GM19025 (cell line): ENCODE results near the gene DCHS1.

Experiments used
- ATAC-seq: cut with Tn5 transposase; IDR thresholded peaks from one replicate; pipeline ENCODE4 v1.9.1; 2021; ENCODE audit warnings: mild to moderate bottlenecking, low read depth, moderate library complexity; ENCODE audit not compliant: unreplicated experiment

The DCHS1 gene

DNA sequence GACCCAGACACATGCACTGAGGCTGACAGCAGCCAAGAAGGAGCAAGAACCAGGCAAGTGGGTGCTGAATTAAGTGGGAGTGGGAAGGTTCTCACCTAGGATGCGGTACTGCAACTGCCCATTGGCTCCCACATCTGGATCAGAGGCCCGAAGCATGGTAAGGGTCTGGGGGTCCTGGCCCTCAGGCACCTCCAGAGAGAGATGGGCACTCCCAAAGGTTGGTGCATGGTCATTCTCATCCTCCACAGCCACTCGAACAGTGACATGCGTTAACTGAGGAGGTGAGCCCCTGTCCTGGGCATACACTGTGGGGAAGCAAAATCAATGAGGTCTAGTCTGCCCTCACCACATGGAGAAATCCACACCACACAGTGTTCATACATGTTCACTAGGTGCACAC lies 27.1 kb downstream of the DCHS1 start:
- ATAC-seq: no peak

DNA sequence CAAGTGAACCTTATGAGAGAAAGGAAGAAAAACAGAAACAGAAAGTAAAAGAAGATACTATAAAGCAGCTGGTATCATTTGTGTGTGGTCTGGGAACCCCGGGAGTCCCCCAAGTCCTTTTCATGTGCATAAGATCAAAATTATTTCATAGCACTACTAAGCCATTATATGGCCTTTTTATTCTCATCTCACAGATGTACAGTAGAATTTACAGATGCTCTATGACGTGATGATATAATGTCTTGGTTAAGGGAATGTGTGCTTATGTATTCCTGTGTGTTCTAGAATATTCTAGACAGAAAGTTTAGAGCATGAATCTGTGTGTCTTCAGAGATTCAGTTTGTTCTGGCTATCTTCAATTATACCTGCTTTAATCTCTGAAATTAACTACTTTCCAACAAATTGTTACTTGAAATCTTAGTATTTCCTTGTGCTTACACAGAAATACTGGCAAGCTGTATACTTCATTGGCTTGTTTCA lies 27.8 kb downstream of the DCHS1 start:
- ATAC-seq: peak; percentile 80

DNA sequence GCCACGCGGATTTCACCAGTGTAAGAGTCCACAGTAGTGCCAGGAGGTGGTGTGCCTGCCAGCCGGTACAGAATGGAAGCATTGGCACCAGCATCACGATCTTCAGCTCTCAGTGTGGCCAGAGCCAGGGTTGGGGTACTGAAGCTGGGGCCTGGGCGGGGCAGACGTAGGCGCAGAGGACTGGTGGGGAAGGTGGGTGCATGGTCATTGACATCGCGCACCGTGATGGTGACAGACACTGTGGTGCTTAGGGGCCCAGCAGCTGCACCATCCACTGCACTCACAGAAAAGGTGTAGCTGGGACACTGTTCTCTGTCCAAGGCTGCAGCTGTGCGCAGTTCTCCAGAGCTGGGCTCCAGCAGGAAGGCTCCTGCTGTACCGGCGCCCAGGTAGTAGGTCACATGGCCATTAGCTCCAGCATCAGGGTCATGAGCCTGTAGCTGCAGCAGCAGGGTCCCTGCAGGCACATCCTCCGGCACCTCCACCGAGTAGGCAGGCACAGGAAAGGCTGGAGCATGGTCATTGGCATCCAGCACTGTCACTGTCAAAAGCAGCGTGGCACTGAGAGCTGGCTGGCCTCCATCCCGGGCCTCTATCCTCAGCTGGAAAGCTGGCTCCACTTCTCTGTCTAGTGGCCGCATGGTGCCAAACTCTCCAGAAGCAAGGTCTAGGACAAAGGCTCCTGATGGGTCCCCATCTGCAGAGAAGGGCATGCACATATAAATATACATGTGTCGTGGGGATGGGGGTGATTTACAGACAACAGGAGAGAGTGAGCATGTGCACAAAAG lies 28.4 kb downstream of the DCHS1 start:
- peak; percentile 9 for ATAC-seq

- ATAC-seq: no peak
Measured at GRCh38 chr11:6625832-6626420, 29.7 kb downstream of the DCHS1 start.

- no peak for ATAC-seq
Measured at GRCh38 chr11:6625156-6625831, 30.3 kb downstream of the DCHS1 start.

DNA sequence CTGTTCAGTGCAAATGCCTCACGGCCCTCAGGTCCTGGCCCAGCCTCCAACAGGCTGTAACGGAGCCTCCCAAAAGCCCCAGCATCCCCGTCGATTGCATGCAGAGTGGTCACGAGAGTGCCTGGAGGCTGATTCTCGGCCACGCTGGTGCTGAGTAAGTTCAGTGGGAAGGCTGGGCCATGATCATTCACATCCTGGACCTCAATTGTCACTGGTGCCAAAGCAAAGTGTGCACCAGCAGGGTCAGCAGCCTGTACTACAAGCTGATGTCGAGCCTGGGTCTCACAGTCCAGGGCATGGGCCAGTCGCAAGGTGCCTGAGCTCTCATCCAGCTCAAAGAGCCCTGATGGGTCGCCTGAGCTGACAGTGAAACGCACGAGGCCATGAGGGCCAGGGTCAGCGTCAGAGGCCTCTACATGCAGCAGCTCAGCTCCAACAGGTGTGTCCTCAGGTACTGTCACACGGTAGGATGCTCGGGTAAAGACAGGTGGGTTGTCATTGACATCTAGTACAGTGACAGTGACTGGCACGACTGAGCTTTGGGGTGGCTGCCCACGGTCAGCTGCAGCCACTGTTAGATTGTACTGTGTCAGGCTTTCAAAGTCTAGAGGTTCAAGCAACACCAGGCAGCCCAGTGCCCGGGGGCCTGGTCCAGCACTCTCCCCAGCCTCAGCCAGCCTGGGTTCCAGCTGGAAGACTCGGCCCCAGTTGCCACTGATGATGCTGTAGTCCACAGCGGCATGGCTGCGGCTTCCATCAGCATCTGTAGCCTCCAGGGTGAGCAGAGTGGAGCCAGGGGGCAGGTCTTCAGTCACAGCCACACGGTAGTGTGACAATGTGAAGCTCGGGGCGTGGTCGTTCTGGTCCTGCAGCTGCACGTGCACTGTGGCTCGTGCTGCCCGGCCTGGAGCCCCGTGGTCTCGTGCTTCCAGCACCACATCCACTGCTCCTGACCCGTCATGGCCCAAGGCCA lies 31.9 kb downstream of the DCHS1 start:
- ATAC-seq: no peak

- ATAC-seq: no peak
Measured at GRCh38 chr11:6622261-6623171, 33.1 kb downstream of the DCHS1 start.

- ATAC-seq: no peak
Measured at GRCh38 chr11:6621711-6622211, 33.8 kb downstream of the DCHS1 start.

DNA sequence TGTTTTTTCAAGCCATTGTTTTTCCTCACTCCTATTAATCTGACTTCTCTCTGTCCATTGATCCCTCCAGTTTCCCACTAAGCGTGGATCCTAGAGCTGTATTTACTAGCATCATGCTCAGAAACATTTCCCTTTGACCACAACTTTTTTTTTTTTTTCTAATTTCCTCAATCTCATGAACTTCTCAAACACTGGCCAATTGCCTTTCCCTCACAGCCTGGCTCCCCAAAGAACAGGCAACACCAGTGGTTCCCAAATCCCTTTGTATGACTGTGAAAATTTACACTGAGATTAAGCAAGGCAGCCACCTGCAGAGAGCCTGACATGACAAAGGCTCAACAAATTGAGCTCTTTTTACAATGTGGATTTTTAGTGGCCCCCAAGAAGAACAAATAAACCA lies 35.0 kb downstream of the DCHS1 start:
- no peak for ATAC-seq

- ATAC-seq: peak; percentile 99
Measured at GRCh38 chr11:6619004-6619745, 36.4 kb downstream of the DCHS1 start, which contains the start of gene TPP1. Gene TPP1 (minus strand): TSS chr11:6619422. CDS start chr11:6619400, 22 bp downstream.

DNA sequence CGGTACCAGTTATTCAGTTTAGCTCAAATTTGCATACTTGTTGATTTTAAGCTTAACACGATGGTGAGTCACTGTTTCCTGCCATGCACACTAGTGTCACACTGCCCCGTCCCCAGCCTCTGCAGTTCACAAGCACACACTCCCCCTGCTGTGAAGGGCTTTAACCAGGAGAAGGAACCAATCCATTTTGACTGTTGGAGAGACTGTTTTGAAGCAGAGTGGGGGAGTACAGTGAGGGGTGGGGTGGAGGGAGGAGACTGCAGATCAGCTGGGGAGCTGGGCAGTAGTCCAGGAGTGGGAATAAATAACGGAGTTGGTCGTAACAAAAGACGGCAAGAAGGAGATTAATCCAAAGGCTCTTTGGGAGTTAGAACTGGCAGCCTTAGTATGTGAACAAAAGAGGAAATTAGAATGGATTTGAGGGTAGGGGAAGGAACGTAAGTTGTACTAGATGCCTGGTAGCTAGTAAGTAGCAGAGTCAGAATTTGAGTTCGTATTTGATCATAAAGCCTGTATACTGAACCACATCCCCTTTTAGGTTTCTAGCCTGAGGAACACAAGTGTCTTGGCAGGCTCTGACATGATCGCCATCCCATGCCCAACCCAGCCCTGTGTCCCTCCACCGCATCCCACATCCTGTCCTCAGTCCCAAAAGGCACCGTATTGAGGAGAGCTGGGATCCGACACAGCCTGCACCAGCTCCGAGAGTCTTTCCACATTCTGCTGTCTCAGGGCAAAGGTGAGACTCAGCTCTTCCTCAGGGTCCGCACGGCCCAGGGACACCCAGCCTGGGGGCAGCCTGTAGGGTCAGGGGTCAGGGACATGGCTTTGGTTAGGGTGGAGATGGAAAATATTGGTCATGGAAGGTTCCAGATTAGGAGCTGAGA lies 37.2 kb downstream of the DCHS1 start:
- ATAC-seq: no peak

GRCh38 chr11:6617315-6617781 lies 38.3 kb downstream of the DCHS1 start:
- ATAC-seq: no peak

DNA sequence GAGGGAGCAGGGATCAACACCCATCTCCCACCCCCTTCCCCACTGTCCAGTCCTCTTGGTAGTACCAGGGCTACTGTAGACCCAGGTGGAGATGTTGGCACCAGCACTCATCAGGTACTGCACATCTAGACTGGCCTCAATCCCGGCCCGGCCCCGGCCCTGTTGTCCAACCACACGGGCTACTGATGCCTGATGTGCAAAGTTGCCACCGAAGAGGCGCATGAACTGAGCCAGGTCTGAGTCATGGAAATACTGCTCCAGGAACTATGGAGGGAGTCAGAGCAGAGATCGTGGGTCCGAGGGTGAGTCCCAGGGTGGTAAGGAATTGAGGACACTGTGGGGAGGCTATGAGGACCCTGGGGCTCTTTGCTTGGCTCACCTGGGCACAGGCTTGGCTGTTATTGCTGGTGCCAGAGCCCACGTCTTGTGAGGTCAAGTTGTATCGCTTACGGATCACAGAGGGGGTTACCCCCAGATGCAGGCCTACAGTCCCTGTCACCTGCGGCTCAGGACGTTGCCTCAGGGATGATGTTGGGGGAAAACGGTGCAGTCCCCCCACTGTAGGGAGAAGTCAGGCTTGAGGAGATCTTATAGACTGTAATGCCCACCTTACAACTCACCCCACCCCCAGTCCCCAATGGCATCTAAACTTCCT lies 38.9 kb downstream of the DCHS1 start:
- ATAC-seq: no peak

- no peak for ATAC-seq
Measured at GRCh38 chr11:6615882-6616585, 39.6 kb downstream of the DCHS1 start.

- no peak for ATAC-seq
Measured at GRCh38 chr11:6615046-6615445, 40.6 kb downstream of the DCHS1 start.

DNA sequence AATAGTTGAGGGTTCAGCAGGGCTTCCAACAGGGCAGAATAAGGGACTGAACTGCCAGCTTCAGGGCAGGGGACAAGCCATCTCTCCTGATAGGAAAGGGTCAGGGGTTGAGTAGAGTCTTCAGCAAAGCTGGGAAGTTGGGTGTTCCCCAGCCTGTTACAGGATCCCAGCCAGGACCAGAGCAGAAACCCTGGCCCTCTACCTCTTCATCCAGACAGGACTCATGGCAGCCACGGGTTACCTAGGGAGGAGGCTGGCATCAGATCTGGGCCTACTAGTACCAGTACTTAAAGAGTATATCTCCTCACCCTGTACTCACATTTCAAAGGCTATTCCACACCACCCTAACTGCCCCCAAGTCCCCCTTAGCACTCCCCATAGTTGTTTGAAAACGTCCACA lies 41.2 kb downstream of the DCHS1 start:
- ATAC-seq: no peak
